NCI-H1105 treated with DMSO at 0.1 percent for 48 hours (cell line): Measurements from ENCODE around the gene SAFB.
A peak's percentile ranks its signal among the peaks of the same experiment; 100 is the strongest.
"Not testable (repeated sequence)": the region's sequence is repeated elsewhere in the genome, so short reads cannot be mapped to it uniquely, and the experiment has no call there.

Experiments
- DNase-seq: peaks from one replicate; lab custom pipeline; 2025; lab: John Stamatoyannopoulos, UW

The SAFB gene

GRCh38 chr19:5686326-5686646 lies 63.4 kb downstream of the SAFB start:
- DNase-seq, result no peak

- DNase-seq, result peak; percentile 73
These were observed 63.9 kb downstream of the SAFB start for GRCh38 chr19:5686647-5687359.

DNA sequence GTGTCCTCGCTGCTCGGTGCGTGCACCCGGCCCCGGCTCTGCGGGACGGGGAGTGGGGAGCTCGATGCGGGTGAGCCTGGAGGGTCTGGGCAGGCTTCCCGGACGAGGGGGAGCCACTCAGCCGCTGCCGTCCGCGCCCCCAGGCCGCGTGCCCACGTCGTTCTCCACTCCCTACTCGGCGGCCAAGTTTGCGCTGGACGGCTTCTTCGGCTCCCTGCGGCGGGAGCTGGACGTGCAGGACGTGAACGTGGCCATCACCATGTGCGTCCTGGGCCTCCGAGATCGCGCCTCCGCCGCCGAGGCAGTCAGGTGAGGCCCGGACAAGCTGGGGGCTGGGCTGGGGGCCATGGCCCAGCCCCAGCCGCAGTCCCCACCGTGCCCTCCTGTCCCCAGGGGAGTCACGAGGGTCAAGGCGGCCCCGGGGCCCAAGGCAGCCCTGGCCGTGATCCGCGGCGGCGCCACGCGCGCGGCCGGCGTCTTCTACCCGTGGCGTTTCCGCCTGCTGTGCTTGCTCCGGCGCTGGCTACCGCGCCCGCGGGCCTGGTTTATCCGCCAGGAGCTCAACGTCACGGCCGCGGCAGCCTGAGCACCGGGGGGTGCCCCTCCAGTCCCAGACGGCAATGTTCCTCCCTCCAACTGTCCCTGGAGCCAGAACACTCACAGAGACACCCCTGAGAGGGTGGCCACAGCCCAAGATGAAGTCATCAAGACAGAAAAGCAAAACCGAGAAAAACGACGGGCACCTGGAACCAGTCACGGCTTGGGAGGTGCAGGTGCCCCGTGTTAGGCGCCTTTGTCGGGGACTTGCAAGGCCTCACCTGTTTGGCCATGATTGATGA lies 64.7 kb downstream of the SAFB start:
- no peak for DNase-seq

GRCh38 chr19:5688262-5688881 lies 65.5 kb downstream of the SAFB start:
- DNase-seq, result not testable (repeated sequence)

DNA sequence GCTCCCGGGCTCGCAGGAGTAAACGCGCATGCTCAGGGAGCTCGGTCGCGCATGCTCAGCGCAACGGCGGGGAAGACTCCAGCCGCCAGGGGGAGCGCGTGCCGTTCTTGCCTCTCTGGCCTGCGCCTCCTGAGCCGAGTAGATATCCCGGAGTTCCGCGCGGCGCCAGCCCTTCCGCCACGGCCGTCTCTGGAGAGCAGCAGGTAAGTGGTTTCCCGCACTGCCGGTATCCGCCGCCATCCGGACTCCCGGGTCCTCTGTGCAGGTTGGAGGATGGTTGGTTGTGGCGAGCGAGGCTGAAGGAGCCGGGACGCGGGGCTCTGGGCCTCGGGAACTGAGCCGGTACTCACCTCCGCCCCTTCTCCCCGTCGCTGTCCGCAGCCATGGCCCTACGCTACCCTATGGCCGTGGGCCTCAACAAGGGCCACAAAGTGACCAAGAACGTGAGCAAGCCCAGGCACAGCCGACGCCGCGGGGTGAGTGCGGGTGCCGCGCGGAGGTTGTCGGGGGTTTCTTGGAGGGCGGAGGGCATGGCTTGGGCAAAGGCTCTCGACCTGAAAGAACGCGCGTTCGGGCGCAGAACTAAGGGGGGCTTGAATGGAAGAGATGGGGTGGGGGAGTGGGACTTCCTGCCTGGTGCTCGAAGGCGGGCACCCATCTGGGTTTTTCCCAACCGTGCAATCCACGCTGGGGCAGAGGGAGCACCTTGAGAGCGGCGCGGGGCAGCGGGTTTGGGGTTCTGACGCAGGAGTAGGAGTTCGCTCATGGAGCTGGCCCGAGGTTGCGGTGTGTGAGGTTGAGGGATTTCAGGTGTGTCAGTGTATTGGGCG lies 67.5 kb downstream of the SAFB start, which contains the start of gene RPL36:
Gene RPL36 (plus strand): TSS at position 171 of the 830 bp plus-strand sequence. CDS start 213 bp downstream, at position 384.
- peak; percentile 92 for DNase-seq

- peak; percentile 48 for DNase-seq
These were observed 68.3 kb downstream of the SAFB start for GRCh38 chr19:5690955-5691821.

- no peak for DNase-seq
These were observed 69.2 kb downstream of the SAFB start for GRCh38 chr19:5691822-5692722.

DNA sequence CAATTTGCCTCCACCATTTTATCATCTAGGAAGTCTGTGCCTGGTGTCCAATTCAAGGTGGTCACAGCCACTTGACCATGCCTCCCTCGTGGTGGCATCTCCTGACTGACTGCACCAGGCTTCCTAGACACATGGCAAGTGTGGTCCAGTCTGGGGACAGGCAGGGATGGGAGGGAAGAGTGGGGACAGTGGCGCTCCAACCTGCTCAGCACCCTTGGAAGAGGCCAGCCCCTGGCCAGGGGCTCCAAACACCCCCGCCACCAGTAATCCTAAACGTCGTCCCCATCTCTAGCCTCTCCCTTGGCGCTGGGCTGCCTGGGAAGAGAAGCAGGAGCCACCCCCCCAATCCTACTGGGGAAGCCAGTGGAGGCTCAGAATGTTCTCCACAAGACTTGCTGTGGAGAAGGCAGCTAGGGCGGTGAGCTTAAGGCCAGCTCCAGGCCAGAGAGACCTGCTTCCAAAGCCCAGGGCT lies 69.9 kb downstream of the SAFB start:
- DNase-seq, result no peak

- no peak for DNase-seq
These were observed 70.6 kb downstream of the SAFB start for GRCh38 chr19:5693195-5694166.

DNA sequence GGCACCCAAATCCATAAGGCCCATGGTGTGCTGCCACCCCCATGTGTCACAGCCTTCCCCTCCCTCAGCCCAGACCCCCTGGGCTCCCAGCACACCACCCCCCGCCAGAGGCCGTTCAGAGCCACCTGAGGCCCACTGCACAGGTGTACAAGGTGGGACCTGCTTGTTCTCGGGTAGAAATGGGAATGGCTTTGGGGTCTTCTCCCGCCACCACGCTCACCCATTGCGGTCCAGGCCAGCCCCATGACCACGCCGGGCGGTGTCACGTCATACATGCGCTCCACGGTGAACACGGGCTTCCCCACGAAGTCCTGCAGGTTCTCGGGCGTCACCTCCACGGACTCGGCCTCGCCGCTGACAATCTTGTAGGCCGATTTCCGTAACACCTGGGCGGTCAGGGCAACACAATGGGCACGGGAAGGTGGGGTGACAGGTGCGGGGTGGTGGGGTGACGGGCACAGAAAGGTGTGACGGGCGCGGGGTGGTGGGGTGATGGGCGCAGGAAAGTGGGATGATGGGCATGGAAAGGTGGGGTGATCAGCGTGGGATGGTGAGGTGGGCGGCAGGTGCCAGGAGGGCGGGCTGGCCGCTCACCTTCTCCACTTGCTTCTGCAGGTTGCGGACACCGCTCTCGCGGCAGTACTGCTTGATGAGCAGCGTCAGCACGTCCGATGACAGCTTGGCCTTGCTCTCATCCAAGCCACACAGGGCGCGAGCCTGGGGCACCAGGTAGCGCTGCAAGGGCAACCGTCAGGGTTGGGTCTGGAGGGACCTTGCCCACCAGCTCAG lies 71.5 kb downstream of the SAFB start:
- no peak for DNase-seq

DNA sequence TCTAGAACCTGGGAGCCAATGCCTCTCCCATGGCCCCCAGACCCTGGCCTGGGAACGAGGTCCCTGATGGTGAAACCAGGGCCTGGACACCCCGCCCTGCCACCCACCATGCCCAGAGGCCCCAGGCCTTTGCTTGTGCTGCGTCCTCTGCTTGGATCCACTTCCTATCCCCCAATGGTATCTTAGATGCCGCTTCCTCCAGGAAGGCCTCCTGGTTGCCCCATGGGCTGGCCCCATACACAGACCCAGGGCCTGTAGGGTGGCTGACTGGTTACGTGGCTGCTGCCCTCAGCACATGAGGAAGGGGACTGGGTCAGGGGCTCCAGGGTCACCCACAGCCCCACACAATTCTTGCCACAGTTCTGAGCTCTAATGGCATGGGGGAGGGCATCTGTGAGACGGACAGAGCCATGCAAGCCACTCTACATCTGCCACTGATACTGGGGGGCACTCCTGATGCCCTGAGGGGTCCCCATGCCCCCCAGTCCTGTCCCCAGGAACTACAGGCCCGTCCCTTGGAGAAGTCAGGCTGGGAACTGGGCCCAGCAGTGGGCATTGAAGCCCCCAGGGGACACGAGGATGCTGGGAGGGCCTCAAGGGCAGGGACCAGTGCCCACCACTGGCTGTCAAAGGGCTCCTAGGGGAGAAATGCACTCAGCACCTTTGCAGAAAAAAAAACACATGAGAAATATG lies 72.2 kb downstream of the SAFB start:
- no peak for DNase-seq

- no peak for DNase-seq
These were observed 72.8 kb downstream of the SAFB start for GRCh38 chr19:5695649-5696195.

DNA sequence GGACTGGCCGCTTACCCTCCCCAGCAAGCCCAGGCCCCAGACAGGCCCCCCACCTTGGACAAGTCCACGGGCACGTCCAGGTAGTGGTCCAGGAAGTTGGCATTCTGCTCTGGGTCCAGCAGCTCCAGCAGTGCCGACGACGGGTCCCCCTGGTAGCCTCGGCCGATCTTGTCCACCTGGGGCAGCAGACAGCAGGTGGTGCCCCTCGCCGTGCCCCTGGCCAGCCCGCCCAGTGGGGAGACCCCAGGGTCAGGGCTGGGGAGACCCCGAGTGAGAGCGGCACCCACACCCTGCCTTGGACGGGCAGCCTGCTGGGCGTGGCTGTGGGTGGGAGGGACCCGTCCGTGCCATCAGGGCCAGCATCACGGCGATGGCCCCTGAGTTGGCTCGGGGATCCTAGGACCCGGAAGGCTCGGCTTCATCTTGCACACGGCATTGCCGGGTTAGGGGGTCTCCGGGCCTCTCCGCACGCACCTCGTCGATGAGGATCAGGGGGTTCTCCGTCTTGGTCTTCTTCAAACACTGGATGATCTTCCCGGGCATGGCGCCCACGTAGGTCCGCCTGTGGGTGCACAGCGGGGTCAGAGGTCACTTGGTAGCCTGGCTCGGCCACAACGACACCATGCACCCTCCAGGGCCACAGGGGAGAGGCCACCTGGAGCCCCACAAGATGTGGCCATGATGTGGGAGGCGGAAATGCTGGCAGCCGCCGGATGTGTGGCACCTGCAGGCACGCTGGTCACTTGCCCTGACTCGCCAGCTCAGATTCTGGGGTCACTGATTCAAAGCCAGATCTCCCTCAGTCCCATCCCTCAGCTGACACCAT lies 73.5 kb downstream of the SAFB start:
- DNase-seq, result no peak

GRCh38 chr19:5697022-5697889 lies 74.4 kb downstream of the SAFB start:
- DNase-seq, result no peak
